Measurements from ENCODE around the gene DAND5.

The DAND5 gene

GRCh38 chr19:13007292-13008045 is 38.1 kb downstream of the DAND5 start:
- Mint-ChIP-seq H3K4me1 (ENCODE audit: low read depth in 2 of 2) (peaks cover 0 to 4% of the 10 kb centered on the region in 2 donors), H3K4me3 (no peak overlapping the region), H3K27me3 (peaks cover 35 to 93% of the 10 kb centered on the region in 2 donors), H3K9me3 (no peaks in the 10 kb centered on the region), H3K27ac (no peak overlapping the region), H3K36me3 (ENCODE audit: insufficient read depth) (peaks cover 2% of the 10 kb centered on the region)
- ATAC-seq (replicated peaks) (no peak), DNase-seq (no peak)

GRCh38 chr19:13008926-13009787 is 39.8 kb downstream of the DAND5 start:
- Mint-ChIP-seq H3K4me1 (ENCODE audit: low read depth in 2 of 2) (peaks cover 14 to 16% of the 10 kb centered on the region in 2 donors), H3K9me3 (no peaks in the 10 kb centered on the region), H3K27ac (no peak overlapping the region), H3K27me3 (peaks cover 47 to 95% of the 10 kb centered on the region in 2 donors), H3K4me3 (no peak overlapping the region), H3K36me3 (ENCODE audit: insufficient read depth) (peaks cover 11% of the 10 kb centered on the region)
- DNase-seq: no peak
- ATAC-seq (replicated peaks): no peak

GRCh38 chr19:13010038-13010991 is 40.9 kb downstream of the DAND5 start:
- H3K27ac Mint-ChIP-seq: no peak overlapping the region
- H3K27me3 Mint-ChIP-seq: peaks cover 52 to 95% of the 10 kb centered on the region in 2 donors
- H3K4me1 Mint-ChIP-seq (ENCODE audit: low read depth in 2 of 2): peaks cover 19% of the 10 kb centered on the region in 2 donors
- no peak for ATAC-seq (replicated peaks)
- DNase-seq: no peak
- H3K36me3 Mint-ChIP-seq (ENCODE audit: insufficient read depth): peaks cover 11% of the 10 kb centered on the region
- H3K9me3 Mint-ChIP-seq: no peaks in the 10 kb centered on the region
- peak overlapping the region in 1 of 2 donors; percentile 37 for H3K4me3 Mint-ChIP-seq

GRCh38 chr19:13010992-13011652 is 41.7 kb downstream of the DAND5 start:
- H3K9me3 Mint-ChIP-seq: no peaks in the 10 kb centered on the region

GRCh38 chr19:13011653-13012389 is 42.4 kb downstream of the DAND5 start:
- Mint-ChIP-seq H3K4me3 (peak overlapping the region in 1 of 2 donors; percentile 91), H3K27me3 (peaks cover 59 to 99% of the 10 kb centered on the region in 2 donors), H3K36me3 (ENCODE audit: insufficient read depth) (peaks cover 11% of the 10 kb centered on the region), H3K4me1 (ENCODE audit: low read depth in 2 of 2) (peaks cover 19 to 22% of the 10 kb centered on the region in 2 donors), H3K27ac (no peak overlapping the region), H3K9me3 (no peaks in the 10 kb centered on the region)
- ATAC-seq (replicated peaks) (no peak), DNase-seq (no peak)

More at GRCh38 chr19:13010992-13011652, 41.7 kb downstream of the DAND5 start:
- Mint-ChIP-seq H3K27ac (no peak overlapping the region), H3K4me1 (ENCODE audit: low read depth in 2 of 2) (peaks cover 19 to 22% of the 10 kb centered on the region in 2 donors), H3K36me3 (ENCODE audit: insufficient read depth) (peaks cover 11% of the 10 kb centered on the region), H3K4me3 (peak overlapping the region; percentile 37 to 91), H3K27me3 (peaks cover 55 to 94% of the 10 kb centered on the region in 2 donors)
- ATAC-seq (replicated peaks): no peak
- no peak for DNase-seq

GRCh38 chr19:13012390-13012689 is 43.0 kb downstream of the DAND5 start:
- Mint-ChIP-seq H3K9me3 (no peaks in the 10 kb centered on the region), H3K4me3 (peak overlapping the region; percentile 89 to 91), H3K27ac (peak overlapping the region in 1 of 2 donors; percentile 81), H3K36me3 (ENCODE audit: insufficient read depth) (peaks cover 11% of the 10 kb centered on the region), H3K27me3 (peaks cover 64 to 99% of the 10 kb centered on the region in 2 donors), H3K4me1 (ENCODE audit: low read depth in 2 of 2) (peaks cover 19 to 24% of the 10 kb centered on the region in 2 donors)
- DNase-seq: no peak
- no peak for ATAC-seq (replicated peaks)

- Mint-ChIP-seq H3K4me3 (peak overlapping the region; percentile 89 to 91), H3K9me3 (no peaks in the 10 kb centered on the region), H3K27me3 (peaks cover 70 to 99% of the 10 kb centered on the region in 2 donors), H3K27ac (peak overlapping the region; percentile 81 to 89), H3K36me3 (ENCODE audit: insufficient read depth) (peaks cover 11% of the 10 kb centered on the region), H3K4me1 (ENCODE audit: low read depth in 2 of 2) (peaks cover 19 to 24% of the 10 kb centered on the region in 2 donors)
- peak; percentile 69 for ATAC-seq (replicated peaks)
- peak in 2 of 3 experiments; percentile 18 to 40 for DNase-seq
Measured at GRCh38 chr19:13012690-13013608, 43.6 kb downstream of the DAND5 start.

GRCh38 chr19:13013649-13014048 is 44.3 kb downstream of the DAND5 start:
- peaks cover 19 to 24% of the 10 kb centered on the region in 2 donors for H3K4me1 Mint-ChIP-seq (ENCODE audit: low read depth in 2 of 2)
- H3K4me3 Mint-ChIP-seq: peak overlapping the region; percentile 89 to 91
- H3K27me3 Mint-ChIP-seq: peaks cover 70 to 99% of the 10 kb centered on the region in 2 donors
- H3K36me3 Mint-ChIP-seq (ENCODE audit: insufficient read depth): peaks cover 11% of the 10 kb centered on the region
- peak overlapping the region in 1 of 2 donors; percentile 0 for H3K27ac Mint-ChIP-seq
- no peak for ATAC-seq (replicated peaks)
- no peaks in the 10 kb centered on the region for H3K9me3 Mint-ChIP-seq
- DNase-seq: no peak

GRCh38 chr19:13014101-13014920 is 44.9 kb downstream of the DAND5 start:
- Mint-ChIP-seq H3K4me3 (peak overlapping the region; percentile 89 to 91), H3K27ac (peak overlapping the region in 1 of 2 donors; percentile 0), H3K9me3 (no peaks in the 10 kb centered on the region), H3K36me3 (ENCODE audit: insufficient read depth) (peaks cover 11% of the 10 kb centered on the region), H3K27me3 (peaks cover 64 to 93% of the 10 kb centered on the region in 2 donors), H3K4me1 (ENCODE audit: low read depth in 2 of 2) (peaks cover 19 to 24% of the 10 kb centered on the region in 2 donors)
- DNase-seq: no peak
- ATAC-seq (replicated peaks): no peak

- H3K27me3 Mint-ChIP-seq: peaks cover 64 to 87% of the 10 kb centered on the region in 2 donors
- H3K27ac Mint-ChIP-seq: no peak overlapping the region
- H3K4me1 Mint-ChIP-seq (ENCODE audit: low read depth in 2 of 2): peaks cover 19 to 24% of the 10 kb centered on the region in 2 donors
- peaks cover 11% of the 10 kb centered on the region for H3K36me3 Mint-ChIP-seq (ENCODE audit: insufficient read depth)
- DNase-seq: no peak
- no peak for ATAC-seq (replicated peaks)
- no peaks in the 10 kb centered on the region for H3K9me3 Mint-ChIP-seq
- no peak overlapping the region for H3K4me3 Mint-ChIP-seq
Measured at GRCh38 chr19:13014921-13015280, 45.5 kb downstream of the DAND5 start.

Data from effector memory CD8-positive, alpha-beta T cell (primary cell).